ENCODE results near the gene PACRG.

Gene PACRG

GRCh38 chr6:162907876-162908481 is 180.2 kb downstream of the PACRG start:
- no peak for TF ChIP-seq Cebpa-rat (IDR thresholded peaks at IDR 0.05)
- H3K4me2 ChIP-seq: no peak overlapping the region
- H3K9me3 ChIP-seq: no peaks in the 10 kb centered on the region
- no peaks in the 10 kb centered on the region for H3K27me3 ChIP-seq
- no peak overlapping the region for H3K4me3 ChIP-seq
- no peaks in the 10 kb centered on the region for H3K4me1 ChIP-seq
- H3K9ac ChIP-seq: no peak overlapping the region
- no peaks in the 10 kb centered on the region for H3K36me3 ChIP-seq
- H3K27ac ChIP-seq: no peak overlapping the region
- no peaks in the 10 kb centered on the region for H4K20me1 ChIP-seq

GRCh38 chr6:162913206-162913605 is 185.4 kb downstream of the PACRG start:
- no peak overlapping the region for H3K27ac ChIP-seq
- no peak overlapping the region for H3K4me3 ChIP-seq
- no peak overlapping the region for H3K4me2 ChIP-seq
- no peak for TF ChIP-seq Cebpa-rat (IDR thresholded peaks at IDR 0.05)
- no peak overlapping the region for H3K9ac ChIP-seq
- H3K27me3 ChIP-seq: no peaks in the 10 kb centered on the region
- H4K20me1 ChIP-seq: no peaks in the 10 kb centered on the region
- no peaks in the 10 kb centered on the region for H3K36me3 ChIP-seq
- no peaks in the 10 kb centered on the region for H3K9me3 ChIP-seq
- H3K4me1 ChIP-seq: no peaks in the 10 kb centered on the region

- Histone ChIP-seq H3K4me1 (no peaks in the 10 kb centered on the region), H3K4me3 (no peak overlapping the region), H4K20me1 (no peaks in the 10 kb centered on the region), H3K9me3 (no peaks in the 10 kb centered on the region), H3K27me3 (no peaks in the 10 kb centered on the region), H3K9ac (no peak overlapping the region), H3K27ac (no peak overlapping the region), H3K4me2 (no peak overlapping the region), H3K36me3 (no peaks in the 10 kb centered on the region)
- no peak for TF ChIP-seq Cebpa-rat (IDR thresholded peaks at IDR 0.05)
These were observed 189.7 kb downstream of the PACRG start for GRCh38 chr6:162917506-162917905.

- no peak for TF ChIP-seq Cebpa-rat (IDR thresholded peaks at IDR 0.05)
- H3K36me3 ChIP-seq: no peaks in the 10 kb centered on the region
These were observed 193.3 kb downstream of the PACRG start for GRCh38 chr6:162921062-162921461.

GRCh38 chr6:162921510-162922040 is 193.8 kb downstream of the PACRG start:
- Histone ChIP-seq H3K4me2 (no peak overlapping the region), H3K4me1 (no peaks in the 10 kb centered on the region), H4K20me1 (no peaks in the 10 kb centered on the region), H3K27me3 (no peaks in the 10 kb centered on the region), H3K9ac (no peak overlapping the region), H3K4me3 (no peak overlapping the region), H3K36me3 (no peaks in the 10 kb centered on the region), H3K9me3 (peaks cover 9% of the 10 kb centered on the region), H3K27ac (no peak overlapping the region)
- no peak for TF ChIP-seq Cebpa-rat (IDR thresholded peaks at IDR 0.05)

More at GRCh38 chr6:162921062-162921461, 193.3 kb downstream of the PACRG start:
- no peaks in the 10 kb centered on the region for H3K4me1 ChIP-seq
- no peaks in the 10 kb centered on the region for H3K27me3 ChIP-seq
- no peak overlapping the region for H3K27ac ChIP-seq
- no peak overlapping the region for H3K4me3 ChIP-seq
- H3K9me3 ChIP-seq: peaks cover 9% of the 10 kb centered on the region
- no peaks in the 10 kb centered on the region for H4K20me1 ChIP-seq
- H3K4me2 ChIP-seq: no peak overlapping the region
- no peak overlapping the region for H3K9ac ChIP-seq

GRCh38 chr6:162922563-162923166 is 194.9 kb downstream of the PACRG start:
- TF ChIP-seq Cebpa-rat (IDR thresholded peaks at IDR 0.05): no peak
- Histone ChIP-seq H3K4me1 (no peaks in the 10 kb centered on the region), H3K27me3 (no peaks in the 10 kb centered on the region), H4K20me1 (no peaks in the 10 kb centered on the region), H3K4me3 (no peak overlapping the region), H3K27ac (no peak overlapping the region), H3K9me3 (peaks cover 15% of the 10 kb centered on the region), H3K36me3 (no peaks in the 10 kb centered on the region), H3K4me2 (no peak overlapping the region), H3K9ac (no peak overlapping the region)

- Histone ChIP-seq H3K4me3 (no peak overlapping the region), H3K4me2 (no peak overlapping the region), H3K27me3 (no peaks in the 10 kb centered on the region), H3K9me3 (peaks cover 23% of the 10 kb centered on the region), H3K9ac (no peak overlapping the region), H3K27ac (no peak overlapping the region), H3K36me3 (no peaks in the 10 kb centered on the region), H4K20me1 (no peaks in the 10 kb centered on the region), H3K4me1 (no peaks in the 10 kb centered on the region)
- no peak for TF ChIP-seq Cebpa-rat (IDR thresholded peaks at IDR 0.05)
These were observed 207.1 kb downstream of the PACRG start for GRCh38 chr6:162934844-162935243.

- Histone ChIP-seq H3K36me3 (no peaks in the 10 kb centered on the region), H3K27me3 (no peaks in the 10 kb centered on the region), H3K4me3 (no peak overlapping the region), H3K27ac (no peak overlapping the region), H3K9me3 (peaks cover 25% of the 10 kb centered on the region), H3K4me1 (no peaks in the 10 kb centered on the region), H3K4me2 (no peak overlapping the region), H4K20me1 (no peaks in the 10 kb centered on the region), H3K9ac (no peak overlapping the region)
- no peak for TF ChIP-seq Cebpa-rat (IDR thresholded peaks at IDR 0.05)
These were observed 212.7 kb downstream of the PACRG start for GRCh38 chr6:162940426-162940825.

- TF ChIP-seq Cebpa-rat (IDR thresholded peaks at IDR 0.05): no peak
- Histone ChIP-seq H4K20me1 (no peaks in the 10 kb centered on the region), H3K9ac (no peak overlapping the region)
These were observed 213.4 kb downstream of the PACRG start for GRCh38 chr6:162941128-162941527.

GRCh38 chr6:162942866-162943265 is 215.1 kb downstream of the PACRG start:
- no peak overlapping the region for H3K4me3 ChIP-seq
- no peak for TF ChIP-seq Cebpa-rat (IDR thresholded peaks at IDR 0.05)
- H3K9ac ChIP-seq: no peak overlapping the region
- no peaks in the 10 kb centered on the region for H4K20me1 ChIP-seq
- H3K36me3 ChIP-seq: no peaks in the 10 kb centered on the region
- H3K4me1 ChIP-seq: no peaks in the 10 kb centered on the region
- no peaks in the 10 kb centered on the region for H3K27me3 ChIP-seq
- peaks cover 19% of the 10 kb centered on the region for H3K9me3 ChIP-seq
- no peak overlapping the region for H3K4me2 ChIP-seq
- no peak overlapping the region for H3K27ac ChIP-seq

More at GRCh38 chr6:162941128-162941527, 213.4 kb downstream of the PACRG start:
- H3K4me1 ChIP-seq: no peaks in the 10 kb centered on the region
- H3K27me3 ChIP-seq: no peaks in the 10 kb centered on the region
- no peak overlapping the region for H3K4me3 ChIP-seq
- no peak overlapping the region for H3K27ac ChIP-seq
- H3K4me2 ChIP-seq: no peak overlapping the region
- no peaks in the 10 kb centered on the region for H3K36me3 ChIP-seq
- peaks cover 19% of the 10 kb centered on the region for H3K9me3 ChIP-seq

All from BLaER1 (cell line).